NCI-H345 (cell line): ENCODE measurements around the gene SMARCD3.

Source experiments
- DNase-seq: peaks from one replicate; lab custom pipeline; 2025; lab: John Stamatoyannopoulos, UW

The SMARCD3 gene

GRCh38 chr7:151272877-151273276, 24.4 kb upstream of the SMARCD3 start:
- no peak for DNase-seq

DNA sequence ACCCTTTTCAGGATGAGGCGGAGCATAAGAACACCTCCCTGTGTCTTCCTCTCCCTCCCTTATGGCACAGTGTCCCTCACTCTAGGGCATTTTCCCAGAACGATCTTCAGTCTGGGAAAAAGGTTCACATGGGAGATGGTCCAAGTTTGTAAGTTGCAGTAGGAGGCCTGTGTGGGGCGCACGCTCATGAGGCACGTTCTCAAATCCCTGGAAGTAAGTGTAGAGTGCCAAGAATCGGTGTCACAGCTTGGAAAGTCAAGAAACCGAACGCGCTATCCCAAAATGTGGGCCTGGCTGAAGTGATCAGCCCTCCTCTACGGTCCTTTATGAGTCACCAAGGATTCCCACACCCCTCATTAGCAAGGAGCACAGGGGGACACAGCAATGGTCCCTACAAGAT, 23.9 kb upstream of the SMARCD3 start:
- DNase-seq: no peak

DNA sequence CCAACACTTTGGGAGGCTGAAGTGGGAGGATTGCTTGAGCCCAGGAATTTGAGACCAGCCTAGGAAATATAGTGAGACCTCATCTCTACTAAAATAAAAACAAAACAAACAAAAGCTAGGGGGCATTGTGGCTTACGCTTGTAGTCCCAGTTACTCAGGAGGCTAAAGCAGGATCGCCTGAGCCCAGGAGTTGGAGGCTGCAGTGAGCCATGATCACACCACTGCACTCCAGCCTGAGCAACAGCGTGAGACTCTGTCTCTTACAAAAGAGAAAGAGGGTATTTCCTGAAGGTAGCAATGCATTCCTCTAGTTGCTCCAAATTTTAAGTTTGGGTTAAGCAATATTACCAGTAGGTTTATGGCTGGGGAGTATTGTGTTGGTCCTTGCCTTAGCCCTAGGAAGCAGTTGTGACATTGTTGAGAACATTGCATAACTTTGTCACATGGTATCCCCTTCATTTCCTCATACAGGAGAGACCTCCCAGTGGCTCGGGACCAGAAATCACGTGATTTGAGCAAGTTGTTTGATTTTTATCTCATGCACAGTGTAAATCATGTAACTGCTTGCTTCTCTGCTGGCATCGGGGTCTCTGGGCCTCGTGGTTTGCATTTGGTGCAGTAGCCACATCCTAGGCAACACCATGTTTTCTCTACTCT, 23.3 kb upstream of the SMARCD3 start:
- no peak for DNase-seq

GRCh38 chr7:151269511-151269910, 21.0 kb upstream of the SMARCD3 start:
- no peak for DNase-seq

- no peak for DNase-seq
These were observed 16.9 kb upstream of the SMARCD3 start for GRCh38 chr7:151265351-151265931.

DNA sequence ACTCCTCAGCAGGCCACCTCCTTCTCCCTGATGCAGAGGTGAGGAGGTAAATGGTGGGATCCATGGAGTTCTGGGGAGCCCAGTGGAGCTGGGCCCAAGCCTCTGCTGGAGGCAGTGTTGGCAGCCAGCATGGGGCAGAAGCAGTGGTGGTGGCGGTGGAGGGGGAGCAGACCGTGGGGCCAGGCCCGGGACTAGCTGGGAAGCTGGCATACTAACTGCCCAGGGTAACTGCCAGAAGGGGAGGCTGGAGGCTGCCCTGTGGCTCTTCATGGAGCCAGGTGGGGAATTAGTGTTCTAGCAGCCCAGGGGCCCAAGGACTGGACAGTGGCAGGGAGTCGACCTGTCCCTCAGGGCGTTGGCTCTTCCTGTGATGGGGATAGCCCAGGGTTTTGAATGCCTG, 16.1 kb upstream of the SMARCD3 start:
- no peak for DNase-seq

DNA sequence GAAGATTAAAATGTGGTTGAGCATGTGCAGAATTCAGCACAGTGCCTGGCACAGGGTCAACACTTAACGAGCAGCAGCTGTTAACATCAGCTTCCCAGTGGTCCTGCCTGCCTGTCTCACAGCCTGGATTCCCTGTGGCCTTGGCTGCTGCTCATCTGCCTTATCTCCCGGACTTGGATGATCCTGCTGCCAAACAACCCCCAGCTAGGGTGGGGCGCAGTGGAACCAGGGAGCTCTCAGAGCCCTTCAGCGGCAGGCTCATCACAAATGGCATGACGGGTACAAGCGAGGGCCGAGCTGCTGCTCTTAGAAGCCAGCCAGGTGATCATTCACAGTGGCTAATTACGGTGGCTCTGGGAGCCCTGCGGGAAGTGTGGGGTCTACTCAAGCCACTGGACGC, 13.0 kb upstream of the SMARCD3 start:
- no peak for DNase-seq

GRCh38 chr7:151260883-151261282, 12.4 kb upstream of the SMARCD3 start:
- DNase-seq: no peak

DNA sequence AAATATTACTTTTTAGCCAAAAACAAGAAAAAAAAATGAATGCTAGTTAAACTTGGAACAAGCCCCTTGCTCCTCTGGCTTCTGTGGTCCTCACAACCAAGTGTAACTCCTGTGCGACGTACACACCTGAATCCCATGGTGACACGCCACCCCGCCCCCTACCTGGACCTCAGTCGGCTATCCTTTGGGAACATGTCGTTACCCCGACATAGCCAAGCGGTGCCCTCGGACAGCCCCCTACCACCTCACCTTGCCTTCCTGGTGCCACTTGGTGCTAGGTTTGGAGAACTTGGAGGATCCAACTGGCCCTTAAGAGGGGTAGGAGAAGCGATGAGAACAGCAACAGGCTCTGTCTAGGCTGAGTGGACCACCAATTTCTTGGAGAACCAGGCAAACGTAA, 12.0 kb upstream of the SMARCD3 start:
- no peak for DNase-seq

DNA sequence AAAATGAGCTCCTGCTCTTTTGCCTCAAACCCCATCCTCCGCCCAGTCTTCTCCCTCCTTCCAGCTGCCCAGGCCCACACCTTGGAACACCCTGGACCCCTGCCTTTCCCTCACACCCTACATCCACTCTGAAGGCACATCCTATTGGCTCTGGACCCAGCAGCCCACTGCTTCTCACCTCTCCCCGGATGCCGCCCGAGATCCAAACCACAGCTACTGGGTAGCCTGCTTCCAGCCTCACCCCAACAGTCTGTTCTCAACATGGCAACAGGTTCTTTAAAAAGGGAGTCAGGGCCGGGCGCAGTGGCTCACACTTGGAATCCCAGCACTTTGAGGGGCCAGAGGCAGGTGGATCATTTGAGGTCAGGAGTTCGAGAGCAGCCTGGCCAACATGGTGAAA, 9.5 kb upstream of the SMARCD3 start:
- no peak for DNase-seq

DNA sequence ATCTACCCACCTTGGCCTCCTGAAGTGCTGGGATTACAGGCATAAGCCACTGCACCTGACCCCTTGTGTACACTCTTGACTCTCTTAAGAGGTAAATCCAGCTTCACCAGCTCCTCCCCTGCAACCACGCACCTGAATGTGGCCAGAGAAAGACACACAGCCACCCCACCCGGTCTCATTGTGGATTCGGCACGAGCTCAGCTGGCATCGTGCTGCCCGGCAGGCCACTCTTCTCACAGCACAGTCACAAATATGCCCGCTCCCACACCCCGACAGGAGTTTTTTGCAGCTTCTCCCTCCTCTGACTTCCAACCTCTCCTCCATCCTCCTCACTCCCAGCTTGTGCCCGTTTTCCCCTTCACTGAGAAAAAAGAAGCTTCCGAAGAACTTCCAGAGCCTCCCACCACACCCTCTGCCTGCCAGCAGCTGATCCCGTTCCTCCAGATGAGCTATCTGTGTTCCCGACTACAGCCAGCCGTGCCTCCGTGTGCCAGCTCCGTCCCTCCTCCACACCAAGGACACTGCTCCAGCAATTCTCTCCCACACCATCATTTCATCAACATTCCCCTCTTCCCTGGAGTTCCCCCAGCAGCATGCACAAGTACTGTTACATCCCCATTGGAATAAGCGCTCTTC, 8.0 kb upstream of the SMARCD3 start:
- DNase-seq: no peak

- DNase-seq: no peak
These were observed 6.9 kb upstream of the SMARCD3 start for GRCh38 chr7:151255390-151255789.

DNA sequence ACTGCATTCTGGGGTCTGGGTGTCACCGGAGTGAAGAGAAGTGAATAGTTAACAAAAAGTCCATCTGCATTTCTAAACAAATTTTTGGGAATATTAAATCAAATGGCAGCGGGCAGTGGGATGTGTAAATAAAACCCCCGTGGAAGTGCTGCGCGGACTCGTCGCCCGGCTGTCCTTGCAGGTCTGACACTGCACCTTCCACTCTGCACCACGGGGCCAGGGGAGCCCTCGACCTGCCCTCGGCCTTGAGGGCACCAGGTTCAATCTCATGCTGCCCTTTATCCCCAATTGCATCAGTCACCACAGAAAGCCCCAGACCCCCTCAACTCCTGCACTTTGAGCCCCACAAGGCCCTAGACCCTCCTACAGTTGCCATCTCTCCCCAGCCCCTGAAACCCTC, 6.4 kb upstream of the SMARCD3 start:
- DNase-seq: no peak

DNA sequence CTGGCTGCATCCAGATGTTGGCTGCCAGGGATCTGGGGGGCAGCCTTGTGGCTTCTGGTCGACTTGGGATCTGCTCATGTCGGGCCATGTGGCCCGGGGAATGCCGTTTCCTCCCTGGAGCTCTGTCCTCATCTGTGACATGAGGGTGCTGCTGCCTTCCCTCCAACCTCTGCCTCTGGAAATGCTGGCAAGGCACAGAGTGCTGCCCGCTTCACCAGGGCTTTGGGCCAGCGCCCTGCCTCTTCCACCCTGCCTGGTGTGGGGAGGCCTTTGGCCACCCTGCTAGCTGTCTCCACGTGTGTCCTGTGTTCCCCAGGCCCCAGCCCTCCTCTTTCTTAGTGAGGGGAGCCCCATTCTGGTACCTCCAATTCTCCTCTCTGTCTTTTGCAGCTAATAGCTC, 5.8 kb upstream of the SMARCD3 start:
- no peak for DNase-seq

DNA sequence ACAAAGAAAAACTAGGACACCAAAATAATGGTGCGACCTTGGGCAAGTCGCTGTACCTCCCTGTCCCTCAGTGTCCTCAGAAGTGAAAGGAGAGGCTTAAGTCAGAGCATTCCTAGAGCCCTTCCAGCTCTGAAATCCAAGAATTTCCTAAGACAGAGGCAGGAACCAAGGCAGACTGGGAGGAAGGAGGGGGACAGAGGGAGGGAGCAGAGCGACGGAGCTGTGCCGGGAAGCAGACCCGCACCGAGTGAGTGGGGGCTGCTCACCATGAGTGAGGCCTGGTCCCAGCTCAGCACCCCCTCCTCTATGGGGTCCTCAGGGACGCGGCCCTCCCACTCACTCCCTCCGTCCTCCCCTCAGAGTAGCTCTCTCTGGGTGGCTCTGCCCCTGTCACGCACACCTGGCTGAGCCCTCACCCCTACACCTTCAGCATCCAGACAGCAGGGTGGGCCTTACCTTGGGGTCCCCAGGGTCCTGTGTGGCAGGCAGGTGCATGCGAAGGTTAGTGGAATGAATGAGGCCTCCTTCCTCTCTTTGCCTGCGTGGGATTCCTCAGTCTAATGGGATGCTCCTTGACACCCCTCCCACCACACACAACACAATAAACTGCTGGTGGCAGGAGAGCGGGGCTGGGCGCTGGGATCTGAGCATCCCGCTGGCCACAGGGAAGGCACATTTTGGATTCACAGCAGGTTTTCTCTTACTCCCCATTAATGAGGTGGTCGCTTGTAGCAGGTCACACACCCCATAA, 4.6 kb upstream of the SMARCD3 start:
- no peak for DNase-seq

DNA sequence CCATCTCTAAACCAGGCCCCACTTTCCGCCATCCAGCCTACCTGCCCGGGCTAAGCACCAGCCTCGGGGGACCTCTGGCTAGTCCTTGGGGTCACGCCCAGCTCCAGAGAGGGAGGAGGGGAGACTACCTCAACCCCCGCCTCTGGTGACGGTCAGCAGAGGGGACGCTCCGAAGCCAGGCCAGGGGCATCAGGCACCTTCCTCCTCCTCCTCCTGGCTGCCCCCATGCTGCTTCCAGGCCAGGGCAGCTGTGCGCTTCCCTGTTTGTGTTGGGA, 4.0 kb upstream of the SMARCD3 start:
- no peak for DNase-seq

DNA sequence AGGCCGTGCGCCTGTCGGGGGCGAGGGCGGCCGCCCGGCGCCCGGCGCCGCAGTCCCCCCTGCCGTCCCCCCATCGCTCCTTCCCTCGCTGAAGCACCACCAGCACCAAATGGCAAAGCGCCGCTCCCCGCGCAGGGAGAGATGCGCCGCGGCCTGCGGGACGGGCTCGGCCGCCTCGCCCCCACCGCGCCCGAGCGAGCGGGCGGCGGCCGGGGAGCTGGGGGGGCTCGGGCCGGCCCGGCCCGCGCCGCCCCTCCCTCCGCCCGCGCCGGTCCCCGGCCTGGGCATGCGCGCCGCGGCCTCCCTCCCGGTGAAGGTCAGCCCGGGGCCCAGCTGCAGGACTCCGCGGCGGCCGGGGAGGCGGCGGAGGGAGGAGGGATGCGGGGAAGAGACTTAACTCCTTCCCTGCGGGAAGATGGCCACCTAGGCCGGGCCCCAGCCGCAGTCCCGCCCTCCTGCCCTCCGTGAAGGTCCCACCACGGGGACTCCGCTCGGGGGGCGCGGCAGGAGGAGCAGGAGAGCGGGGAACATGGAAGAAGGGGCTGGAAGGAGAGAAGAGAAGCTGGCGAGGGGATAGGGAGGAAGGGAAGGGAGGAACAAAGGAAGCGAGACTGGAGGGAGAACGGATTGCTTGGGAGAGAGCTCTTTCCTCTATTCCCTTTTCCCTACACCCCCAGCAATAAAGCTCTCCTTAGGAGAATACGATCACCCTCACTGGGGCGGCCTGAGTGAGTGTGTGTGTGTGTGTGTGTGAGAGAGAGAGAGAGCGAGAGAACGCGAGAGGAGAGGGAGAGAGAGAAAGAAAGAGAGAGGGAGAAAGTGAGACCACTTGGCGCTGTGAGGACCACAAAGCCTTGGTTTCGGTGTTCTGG, 3.4 kb upstream of the SMARCD3 start:
- peak; percentile 70 for DNase-seq

GRCh38 chr7:151251328-151251688, 2.8 kb upstream of the SMARCD3 start:
- no peak for DNase-seq

DNA sequence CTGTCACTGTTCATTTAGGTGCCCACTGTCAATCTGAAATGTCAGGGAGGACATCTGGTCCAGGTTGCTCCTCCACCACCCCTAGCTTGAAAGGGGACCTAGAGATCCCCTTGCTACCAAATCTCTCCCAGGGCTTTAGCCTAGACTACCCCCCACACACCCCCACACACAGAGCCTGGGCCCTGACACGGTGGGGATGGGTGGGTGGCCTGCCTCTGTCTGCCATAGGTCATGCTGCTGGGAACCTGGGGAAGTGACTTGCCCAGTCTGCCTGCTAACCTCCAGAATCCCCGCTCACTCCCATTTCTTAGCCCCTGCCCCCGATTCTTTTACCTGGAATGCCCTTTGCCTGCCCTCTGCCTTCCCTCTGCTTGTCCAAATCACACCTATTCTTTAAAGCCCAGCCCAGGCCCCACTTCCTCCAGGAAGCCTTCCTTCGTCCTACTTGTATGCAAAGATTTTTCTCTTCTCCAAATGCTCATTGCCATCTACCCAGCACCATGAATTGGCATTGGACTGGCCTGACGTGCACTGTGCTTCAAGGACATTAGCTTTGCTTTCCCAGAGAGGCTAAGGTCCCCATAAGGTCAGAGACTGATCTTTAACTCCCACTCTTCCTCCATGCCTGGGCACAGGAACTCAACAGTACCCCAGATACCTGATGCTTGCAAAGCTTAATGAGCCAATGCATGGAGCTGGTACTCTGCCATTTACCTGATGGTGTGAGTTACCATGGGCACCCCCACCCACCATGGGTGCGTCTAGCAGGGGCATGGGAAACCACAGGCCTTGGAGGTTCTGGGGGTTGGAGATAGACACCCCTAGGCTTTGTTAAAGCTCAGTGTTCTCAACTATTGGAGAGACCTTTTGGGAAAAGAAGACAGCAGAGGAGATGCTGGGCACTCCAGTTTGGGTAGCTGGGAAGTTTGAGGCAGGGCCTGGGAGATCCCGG, 2.0 kb upstream of the SMARCD3 start:
- no peak for DNase-seq

DNA sequence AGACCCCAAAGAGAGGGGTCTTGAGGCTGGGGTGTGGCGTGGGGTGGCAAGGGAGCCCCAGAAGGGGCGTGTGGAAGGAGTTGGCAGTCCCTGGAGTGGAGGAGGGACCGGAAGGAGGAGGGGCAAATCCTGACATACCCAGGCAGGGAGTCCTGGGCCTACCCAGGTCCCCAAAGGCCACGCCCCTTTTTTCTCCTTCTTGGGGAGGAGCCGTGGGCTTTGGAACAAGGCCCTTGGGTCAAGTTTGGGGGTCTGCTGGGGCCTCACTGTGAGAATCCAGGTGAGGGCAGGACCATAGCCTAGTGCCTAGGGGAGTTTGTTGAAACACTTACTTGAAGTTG, 1.2 kb upstream of the SMARCD3 start:
- DNase-seq: no peak

GRCh38 chr7:151249034-151249731, 689 bp upstream of the SMARCD3 start:
- DNase-seq: no peak
